ENCODE results near the gene CAMTA1.

GRCh38 chr1:7770669-7770996 is 985.4 kb downstream of the CAMTA1 start:
- TF ChIP-seq CTCF (IDR thresholded peaks at IDR 0.05; ENCODE audit: insufficient read depth, low read length, poor library complexity, severe bottlenecking) (no peak), EZH2phosphoT487 (conservative IDR thresholded peaks at IDR 0.05; ENCODE audit: low read length) (no peak)

Measured in SU-DHL-6 (cell line).